B cell (primary cell): Measurements from ENCODE around the gene HLA-DMA. TPM values are rescaled to one million over a fixed set of nuclear protein-coding genes. Genes with fewer than 3 reads are reported as not detected.

Experiments
- ATAC-seq: fragments of 200-7000 bp; cut with Tn5 transposase; one replicate; pipeline ENCODE4 v1.10.0; 2021; ENCODE audit warnings: low read depth, mild to moderate bottlenecking, moderate number of reproducible peaks, moderate library complexity
- CTCF ChIA-PET: fragments of 350-600 bp; sonication (Branson Sonifier 250); formaldehyde crosslinking; loops from one replicate; lab custom pipeline; 2021; ENCODE audit warnings: antibody characterized with exemption, inconsistent platforms; lab: Charles Lee
- POLR2A ChIA-PET: fragments of 350-600 bp; sonication (Branson Sonifier 250); formaldehyde crosslinking; loops from one replicate; lab custom pipeline; 2021; ENCODE audit warnings: antibody characterized with exemption; lab: Charles Lee
- DNase-seq: peaks from one replicate; pipeline ENCODE4 v3.0.0; 2013
- H2AFZ ChIP-seq: 2 replicates; pipeline ENCODE4 v1.6.1; 2012; ENCODE audit warnings: mild to moderate bottlenecking, low read depth, low read length; ENCODE audit not compliant: insufficient read depth, poor library complexity, severe bottlenecking
- H3K27ac ChIP-seq, 2 donors: 1 replicate in 1 of 2; 2 replicates in 1 of 2; pipeline ENCODE4 v1.5.1; 2012 to 2013; ENCODE audit warnings: low read length in 2 of 2, mild to moderate bottlenecking in 2 of 2, moderate library complexity in 1 of 2
- H3K27me3 ChIP-seq, 4 experiments: fragments of 200-600 bp in 1 of 4; sonication (generic) in 1 of 4; replicated peaks in 1 of 4; 1 replicate in 2 of 4; 2 replicates in 2 of 4; pipeline versions ENCODE4 v1.6.1 to v1.7.0; 2013 to 2016; ENCODE audit warnings: low read length in 3 of 4, mild to moderate bottlenecking in 2 of 4, mixed read lengths in 1 of 4, moderate library complexity in 1 of 4; ENCODE audit not compliant: insufficient read depth in 4 of 4, control insufficient read depth in 3 of 4; ENCODE audit errors: control extremely low read depth in 1 of 4
- H3K36me3 ChIP-seq, 2 experiments: replicated peaks in 1 of 2; 1 replicate in 1 of 2; 2 replicates in 1 of 2; pipeline versions ENCODE4 v1.6.1 to v1.7.1; 2013; ENCODE audit warnings: low read length in 1 of 2; ENCODE audit not compliant: insufficient read depth in 2 of 2, control insufficient read depth in 1 of 2; ENCODE audit errors: control extremely low read depth in 1 of 2, extremely low read depth in 1 of 2
- H3K4me1 ChIP-seq, 2 donors: fragments of 200-600 bp in 1 of 2; sonication (generic) in 1 of 2; 1 replicate in 1 of 2; 2 replicates in 1 of 2; pipeline versions ENCODE4 v1.5.1 to v1.6.1; 2013 to 2017; ENCODE audit warnings: low read length in 2 of 2; ENCODE audit not compliant: control insufficient read depth in 2 of 2, insufficient read depth in 2 of 2
- H3K4me2 ChIP-seq: replicated peaks from 2 replicates; pipeline ENCODE3; 2012; ENCODE audit warnings: mild to moderate bottlenecking, low read depth, low read length; ENCODE audit not compliant: poor library complexity, severe bottlenecking
- H3K4me3 ChIP-seq, 5 experiments: fragments of 200-600 bp in 1 of 5; sonication (generic) in 1 of 5; 1 replicate in 3 of 5; 2 replicates in 2 of 5; pipeline versions ENCODE4 v1.5.1 to v1.7.0; 2011 to 2016; ENCODE audit warnings: low read length in 4 of 5, mild to moderate bottlenecking in 4 of 5, low read depth in 2 of 5, control low read depth in 1 of 5, moderate library complexity in 1 of 5; ENCODE audit not compliant: insufficient read depth in 1 of 5; ENCODE audit errors: control extremely low read depth in 1 of 5, extremely low read depth in 1 of 5
- H3K79me2 ChIP-seq: fragments of 200-600 bp; sonication (generic); one replicate; pipeline ENCODE4 v1.6.0; 2016; ENCODE audit warnings: low read length; ENCODE audit not compliant: control insufficient read depth, insufficient read depth
- H3K9ac ChIP-seq: fragments of 200-600 bp; sonication (generic); 2 replicates; pipeline ENCODE4 v1.6.1; 2017; ENCODE audit warnings: mild to moderate bottlenecking, low read length, moderate library complexity
- H3K9me3 ChIP-seq, 3 donors: one replicate each; pipeline versions ENCODE4 v1.6.1 to v1.7.1; 2013; ENCODE audit warnings: low read length in 2 of 3; ENCODE audit not compliant: control insufficient read depth in 2 of 3, insufficient read depth in 1 of 3; ENCODE audit errors: control extremely low read depth in 1 of 3
- H4K20me1 ChIP-seq: 2 replicates; pipeline ENCODE4 v1.6.0; 2012; ENCODE audit warnings: mild to moderate bottlenecking, low read length; ENCODE audit not compliant: insufficient read depth, control insufficient read depth, poor library complexity, severe bottlenecking
- H3K27ac Mint-ChIP-seq: one replicate; pipeline ENCODE4 v1.8.0; 2021; ENCODE audit warnings: mixed read lengths
- H3K27me3 Mint-ChIP-seq: one replicate; pipeline ENCODE4 v1.8.0; 2021; ENCODE audit warnings: mixed read lengths
- H3K4me1 Mint-ChIP-seq: one replicate; pipeline ENCODE4 v1.8.0; 2021; ENCODE audit warnings: mixed read lengths
- H3K4me3 Mint-ChIP-seq: one replicate; pipeline ENCODE4 v1.8.0; 2021; ENCODE audit warnings: mixed read lengths
- H3K9me3 Mint-ChIP-seq: one replicate; pipeline ENCODE4 v1.8.0; 2022; ENCODE audit warnings: mixed read lengths; ENCODE audit not compliant: insufficient read depth
- CTCF ChIP-seq: fragments of 200-600 bp; IDR thresholded peaks from one replicate; pipeline ENCODE4 v1.8.0; 2022; ENCODE audit warnings: antibody characterized with exemption, mild to moderate bottlenecking
- EZH2 ChIP-seq: IDR thresholded peaks from 2 replicates; pipeline ENCODE4 v1.6.1; 2012; ENCODE audit warnings: borderline replicate concordance, low read depth, mild to moderate bottlenecking, moderate library complexity, low read length; ENCODE audit not compliant: insufficient read depth, poor library complexity, severe bottlenecking
- WGBS: methylation state at CpG from one replicate; pipeline ENCODE4 v1.1.5; 2013; ENCODE audit warnings: missing lambda C conversion rate; ENCODE audit not compliant: insufficient coverage; 5-methylcytosine and 5-hydroxymethylcytosine counted together
- intact Hi-C: fragments of 100-400 bp; cut with micrococcal nuclease; formaldehyde crosslinking; loops from one replicate; pipeline ENCODE4 v1.10.0; 2022
- polyA plus RNA-seq: library from polyadenylated mRNA; depleted of rRNA; stranded (reverse); fragments of >200 nt; gene quantifications from 2 replicates; pipeline ENCODE4 v1.2.3, GENCODE V29; 2012
- total RNA-seq, 2 donors: library from RNA; stranded (reverse); fragments of 120-200 nt in 1 of 2; gene quantifications; 1 replicate in 1 of 2; 2 replicates in 1 of 2; pipeline versions ENCODE4 v1.2.3 to v1.2.4, GENCODE V29; 2013 to 2022

HLA-DMA gene
- total and polyA plus RNA-seq, 2 donors (not counting 1 experiment from before 2014, with no cell fraction given), result 558 to 925 TPM

GRCh38 chr6:32956176-32956575, 3.3 kb upstream of the HLA-DMA start:
- Histone ChIP-seq H3K27ac (peak overlapping the region; percentile 32 to 53), H3K36me3 (peaks cover 0 to 1% of the 10 kb centered on the region in 2 experiments), H3K9me3 (no peaks in the 10 kb centered on the region), H3K4me3 (peak overlapping the region in 1 of 5 experiments; percentile 4), H3K27me3 (no peaks in the 10 kb centered on the region), H4K20me1 (no peaks in the 10 kb centered on the region), H3K9ac (no peak overlapping the region), H2AFZ (no peak overlapping the region), H3K4me2 (peak overlapping the region; percentile 81), H3K79me2 (peaks cover 89% of the 10 kb centered on the region), H3K4me1 (peaks cover 39 to 53% of the 10 kb centered on the region in 2 donors)
- intact Hi-C loops, result no loop called here
- H3K4me1 Mint-ChIP-seq, result peaks cover 56% of the 10 kb centered on the region
- CTCF ChIA-PET, result interaction anchor here (0.9 to 13.5 kb wide), 6 partner anchors 18 to 162 kb away, joined by 3 to 822 read pairs (median 38); partner anchors contain the start of genes BRD2 and HLA-DMB
- no peaks in the 10 kb centered on the region for H3K27me3 Mint-ChIP-seq
- ATAC-seq (no peak), DNase-seq (peak; percentile 40)
- TF ChIP-seq CTCF, result no peak
- POLR2A ChIA-PET, result interaction anchor here (0.7 to 10.7 kb wide), 5 partner anchors 14 to 85 kb away, joined by 3 to 349 read pairs (median 11); partner anchors contain the start of genes BRD2 and HLA-DMB
- peak overlapping the region; percentile 39 for H3K27ac Mint-ChIP-seq
- no CpG with 5 or more reads among the region's 2 CpGs for WGBS
- H3K4me3 Mint-ChIP-seq, result peak overlapping the region; percentile 24
- H3K9me3 Mint-ChIP-seq, result no peaks in the 10 kb centered on the region

- no peak overlapping the region for H2AFZ ChIP-seq
- intact Hi-C loops, result no loop called here
- ATAC-seq, result no peak
- DNase-seq, result peak; percentile 44
- peaks cover 0 to 8% of the 10 kb centered on the region in 2 experiments for H3K36me3 ChIP-seq
- no peaks in the 10 kb centered on the region for H3K27me3 Mint-ChIP-seq
- H3K9me3 Mint-ChIP-seq, result no peaks in the 10 kb centered on the region
- TF ChIP-seq CTCF (peak; percentile 46), EZH2 (no peak)
- peaks cover 64% of the 10 kb centered on the region for H3K4me1 Mint-ChIP-seq
- H3K4me2 ChIP-seq, result peak overlapping the region; percentile 81
- peaks cover 48 to 63% of the 10 kb centered on the region in 2 donors for H3K4me1 ChIP-seq
- ChIA-PET POLR2A (interaction anchor here (0.6 to 10.7 kb wide), 9 partner anchors 10 to 84 kb away, joined by 3 to 349 read pairs (median 10); partner anchors contain the start of genes BRD2 and HLA-DMB), CTCF (interaction anchor here (0.7 to 13.5 kb wide), 12 partner anchors 17 to 294 kb away, joined by 3 to 822 read pairs (median 18); partner anchors contain the start of genes BRD2, HLA-DMB, PSMB9 and TAP1)
- H3K9ac ChIP-seq, result no peak overlapping the region
- peak overlapping the region; percentile 51 for H3K27ac Mint-ChIP-seq
- no peaks in the 10 kb centered on the region for H4K20me1 ChIP-seq
- peak overlapping the region in 1 of 2 donors; percentile 53 for H3K27ac ChIP-seq
- peak overlapping the region in 1 of 5 experiments; percentile 17 for H3K4me3 ChIP-seq
- H3K27me3 ChIP-seq, result no peaks in the 10 kb centered on the region
- 54% methylated on average over 3 of the region's 3 CpGs for WGBS
- peak overlapping the region; percentile 16 for H3K4me3 Mint-ChIP-seq
- H3K79me2 ChIP-seq, result peaks cover 89% of the 10 kb centered on the region
- H3K9me3 ChIP-seq, result no peaks in the 10 kb centered on the region
Measured at GRCh38 chr6:32954986-32955802, 2.3 kb upstream of the HLA-DMA start.
